ENCODE results near the gene NOS1.

- TF ChIP-seq CTCF (conservative IDR thresholded peaks at IDR 0.05; ENCODE audit: low read depth, low read length) = no peak
- no peak for TF ChIP-seq EZH2 (IDR thresholded peaks at IDR 0.05; ENCODE audit: borderline replicate concordance, low read depth, low read length, poor library complexity, severe bottlenecking)
Measured at GRCh38 chr12:117334855-117335587, 26.4 kb downstream of the NOS1 start.

Measured in A673 (cell line).